PC-9 (cell line): ENCODE data around the gene C1orf122. TPM values are rescaled to one million over a fixed set of nuclear protein-coding genes. Genes with fewer than 3 reads are reported as not detected.

Source experiments
- BruUV-seq: library from RNA; stranded (reverse); fragments of 400-500 nt; replicated peaks from 2 replicates; lab custom pipeline; 2021; lab: Mats Ljungman, UMichigan
- CTCF ChIA-PET: fragments of 300-600 bp; sonication (Branson Sonifier 250); formaldehyde crosslinking; loops from one replicate; lab custom pipeline; 2022; ENCODE audit warnings: antibody characterized with exemption; lab: Charles Lee
- POLR2A ChIA-PET: fragments of 300-600 bp; sonication (Branson Sonifier 250); formaldehyde crosslinking; loops from one replicate; lab custom pipeline; 2022; ENCODE audit warnings: antibody characterized with exemption; ENCODE audit not compliant: unreplicated experiment; lab: Charles Lee
- DNase-seq, 2 experiments: peaks; one replicate each; pipeline versions ENCODE4 v3.0.0 to v3.0.0-alpha.2; 2015 to 2022; ENCODE audit warnings: mixed read lengths in 1 of 2
- H2AFZ ChIP-seq: fragments of 200-600 bp; sonication (generic); 2 replicates; pipeline ENCODE4 v1.8.1; 2017; ENCODE audit warnings: antibody characterized with exemption
- H3F3A ChIP-seq: fragments of 200-600 bp; sonication (generic); 2 replicates; pipeline ENCODE4 v1.8.1; 2017; ENCODE audit warnings: antibody characterized with exemption, mild to moderate bottlenecking, low read depth; ENCODE audit not compliant: insufficient read depth
- H3K27ac ChIP-seq: fragments of 200-600 bp; sonication (generic); 2 replicates; pipeline ENCODE4 v1.6.1; 2016; ENCODE audit warnings: mixed run types
- H3K27me3 ChIP-seq: fragments of 200-600 bp; sonication (generic); 2 replicates; pipeline ENCODE4 v1.6.1; 2016; ENCODE audit warnings: low read depth, mixed run types; ENCODE audit not compliant: insufficient read depth
- H3K36me3 ChIP-seq: fragments of 200-600 bp; sonication (generic); 2 replicates; pipeline ENCODE4 v1.6.1; 2016; ENCODE audit warnings: low read depth, mixed run types
- H3K4me1 ChIP-seq: fragments of 200-600 bp; sonication (generic); replicated peaks from 2 replicates; pipeline ENCODE4 v1.6.1; 2016; ENCODE audit warnings: mixed run types; ENCODE audit not compliant: insufficient read depth
- H3K4me2 ChIP-seq: fragments of 200-600 bp; sonication (generic); 2 replicates; pipeline ENCODE4 v1.6.1; 2017; ENCODE audit warnings: mixed run types
- H3K4me3 ChIP-seq: fragments of 200-600 bp; sonication (generic); 2 replicates; pipeline ENCODE4 v1.6.1; 2016; ENCODE audit warnings: mixed run types
- H3K79me2 ChIP-seq: fragments of 200-600 bp; sonication (generic); 2 replicates; pipeline ENCODE4 v1.6.1; 2017; ENCODE audit warnings: low read depth, mixed run types
- H3K9me2 ChIP-seq: fragments of 200-600 bp; sonication (generic); 2 replicates; pipeline ENCODE4 v1.8.1; 2017; ENCODE audit warnings: mild to moderate bottlenecking; ENCODE audit not compliant: insufficient read depth
- H3K9me3 ChIP-seq: fragments of 200-600 bp; sonication (generic); 2 replicates; pipeline ENCODE4 v1.8.1; 2016; ENCODE audit warnings: low read depth; ENCODE audit not compliant: insufficient read depth
- H4K20me1 ChIP-seq: fragments of 200-600 bp; sonication (generic); 2 replicates; pipeline ENCODE4 v1.8.1; 2017; ENCODE audit not compliant: insufficient read depth
- CTCF ChIP-seq: fragments of 200-600 bp; sonication (generic); conservative IDR thresholded peaks from 2 replicates; pipeline ENCODE4 v1.6.1; 2017; ENCODE audit warnings: mixed run types, antibody characterized with exemption, mild to moderate bottlenecking, moderate library complexity
- EZH2 ChIP-seq: fragments of 200-600 bp; sonication (generic); IDR thresholded peaks from 2 replicates; pipeline ENCODE4 v1.8.0; 2017; ENCODE audit warnings: antibody characterized with exemption, low read depth
- intact Hi-C: fragments of 100-400 bp; cut with micrococcal nuclease; formaldehyde crosslinking; loops from one replicate; pipeline ENCODE4 v1.10.0; 2022; ENCODE audit not compliant: unreplicated experiment
- total RNA-seq: library from RNA; stranded (reverse); gene quantifications from 2 replicates; pipeline ENCODE4 v1.2.3, GENCODE V29; 2021

C1orf122 gene
- total RNA-seq, 1 experiment from 2014 or later, result 51.8 TPM

DNA sequence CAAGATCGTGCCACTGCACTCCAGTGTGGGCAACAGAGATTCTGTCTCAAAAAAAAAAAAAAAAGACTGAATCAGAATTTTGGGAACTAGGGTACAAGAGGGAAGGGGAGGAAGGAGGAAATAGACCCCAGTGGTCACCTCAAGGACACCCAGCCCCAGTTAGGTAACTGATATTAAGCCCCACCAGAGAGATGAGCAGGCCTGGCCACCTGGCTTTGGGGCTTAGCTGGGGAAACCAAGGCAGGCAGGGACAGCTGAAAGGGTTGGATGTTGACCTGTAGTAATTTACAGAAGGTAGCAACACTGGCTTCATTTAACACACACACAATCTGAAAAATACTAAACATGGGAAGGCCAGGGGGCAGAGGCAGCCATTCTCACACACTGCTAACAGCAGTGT lies 5.2 kb upstream of the C1orf122 start:
- intact Hi-C loops, result no loop called here
- Histone ChIP-seq H2AFZ (no peak overlapping the region), H3K4me2 (no peak overlapping the region), H3K4me3 (no peak overlapping the region), H3K9me3 (no peaks in the 10 kb centered on the region), H3K79me2 (peaks cover 32% of the 10 kb centered on the region), H4K20me1 (peaks cover 42% of the 10 kb centered on the region), H3K9me2 (no peaks in the 10 kb centered on the region), H3F3A (peaks cover 79% of the 10 kb centered on the region), H3K27ac (no peak overlapping the region), H3K4me1 (peaks cover 9% of the 10 kb centered on the region), H3K36me3 (peaks cover 54% of the 10 kb centered on the region), H3K27me3 (no peaks in the 10 kb centered on the region)
- no TSS peak for BruUV-seq
- ChIA-PET POLR2A (no interaction called here), CTCF (no interaction called here)
- DNase-seq, result no peak
- TF ChIP-seq CTCF (no peak), EZH2 (no peak)

DNA sequence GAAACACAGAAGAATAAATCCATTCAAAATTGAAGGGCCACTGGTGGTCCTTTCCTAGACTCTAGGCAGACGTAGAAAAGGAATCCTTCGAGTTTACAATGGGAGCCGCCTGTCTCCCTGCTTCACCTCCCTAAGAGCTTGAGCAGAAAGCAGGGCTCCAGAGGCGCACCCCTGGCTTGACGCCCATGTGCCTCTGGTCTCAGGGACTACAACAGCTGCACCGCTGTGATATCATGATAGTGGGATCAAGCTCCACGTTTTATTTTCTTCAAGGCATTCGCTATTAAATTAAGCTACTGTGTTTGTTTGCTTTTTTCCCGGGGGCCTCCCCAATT lies 403 bp upstream of the C1orf122 start:
- Histone ChIP-seq H3K4me1 (peaks cover 20% of the 10 kb centered on the region), H2AFZ (no peak overlapping the region), H4K20me1 (peaks cover 42% of the 10 kb centered on the region), H3K9me3 (no peaks in the 10 kb centered on the region), H3K27me3 (no peaks in the 10 kb centered on the region), H3K79me2 (peaks cover 58% of the 10 kb centered on the region), H3K4me2 (peak overlapping the region; percentile 96), H3K36me3 (peaks cover 52% of the 10 kb centered on the region), H3F3A (peaks cover 62% of the 10 kb centered on the region), H3K4me3 (peak overlapping the region; percentile 71), H3K9me2 (no peaks in the 10 kb centered on the region), H3K27ac (peak overlapping the region; percentile 63)
- POLR2A ChIA-PET, result interaction anchor here (0.6 to 1.1 kb wide), 2 partner anchors 9 to 117 kb away, joined by 5 to 6 read pairs; a partner anchor contains a TSS
- intact Hi-C loops, result loop anchor here (5.0 kb wide), 2 partner anchors 180 to 335 kb away; partner anchors contain the start of gene ZC3H12A
- BruUV-seq, result TSS peak; percentile 24
- CTCF ChIA-PET, result interaction anchor here (0.6 to 1.9 kb wide), 2 partner anchors 53 to 67 kb away, joined by 8 to 10 read pairs; partner anchors contain the start of gene MTF1
- DNase-seq, result no peak
- TF ChIP-seq CTCF, result no peak
- TF ChIP-seq EZH2, result no peak

DNA sequence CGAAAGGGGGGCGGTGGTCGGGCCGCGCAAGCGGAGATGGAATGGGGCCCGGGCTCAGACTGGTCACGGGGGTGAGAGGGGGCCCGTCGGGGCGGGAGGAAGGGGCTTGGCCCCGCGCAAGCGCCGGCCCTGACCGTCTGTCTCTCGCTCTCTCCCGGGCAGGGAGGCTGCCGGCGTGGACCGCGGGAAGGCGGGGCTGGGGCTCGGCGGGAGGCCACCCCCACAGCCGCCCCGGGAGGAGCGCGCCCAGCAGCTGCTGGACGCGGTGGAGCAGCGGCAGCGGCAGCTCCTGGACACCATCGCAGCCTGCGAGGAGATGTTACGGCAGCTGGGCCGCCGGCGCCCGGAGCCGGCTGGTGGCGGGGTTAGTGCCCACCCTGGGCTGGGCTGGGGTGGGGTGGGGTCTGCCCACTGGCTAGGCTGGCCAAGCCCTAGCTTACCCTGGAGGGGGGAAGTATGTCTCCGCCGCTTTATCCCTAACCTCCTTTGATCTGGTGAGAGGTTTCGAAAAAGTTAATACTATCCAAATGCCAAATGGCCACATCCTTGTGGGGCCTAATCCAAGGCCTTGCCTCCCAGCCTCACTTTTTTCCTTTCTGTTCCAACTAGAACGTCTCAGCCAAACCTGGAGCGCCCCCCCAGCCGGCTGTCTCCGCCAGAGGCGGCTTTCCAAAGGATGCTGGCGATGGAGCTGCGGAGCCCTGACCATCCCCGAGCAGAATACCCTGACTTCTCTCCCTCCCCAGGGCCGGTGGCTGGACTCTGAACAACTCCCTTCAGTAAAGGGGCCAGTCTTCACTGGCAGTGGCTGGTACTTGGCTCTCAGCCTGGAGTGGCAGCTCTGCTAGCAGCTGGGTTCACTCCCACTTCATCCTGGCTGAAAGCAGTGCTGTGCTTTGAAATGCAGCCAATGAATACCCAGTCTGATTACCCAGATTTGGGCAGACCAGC lies 1.1 kb downstream of the C1orf122 start:
- peaks cover 52% of the 10 kb centered on the region for H3F3A ChIP-seq
- CTCF ChIA-PET, result interaction anchor here (0.5 to 1.9 kb wide), 9 partner anchors 13 to 1467 kb away, joined by 3 to 11 read pairs (median 6); partner anchors contain the start of gene MTF1
- BruUV-seq, result TSS peak; percentile 69
- intact Hi-C loops, result loop anchor here (1.0 to 5.0 kb wide), 4 partner anchors 52 to 336 kb away; partner anchors contain the start of genes CDCA8 and ZC3H12A
- no peaks in the 10 kb centered on the region for H3K9me2 ChIP-seq
- peaks cover 58% of the 10 kb centered on the region for H3K79me2 ChIP-seq
- no peaks in the 10 kb centered on the region for H3K9me3 ChIP-seq
- POLR2A ChIA-PET, result interaction anchor here (0.6 to 0.8 kb wide), 9 partner anchors 74 to 1358 kb away, joined by 3 to 31 read pairs (median 4); partner anchors contain the start of genes CDCA8 and OSCP1
- peak overlapping the region; percentile 71 for H3K4me3 ChIP-seq
- H3K27ac ChIP-seq, result peak overlapping the region; percentile 63
- DNase-seq, result peak; percentile 57 to 87
- no peak for TF ChIP-seq CTCF
- no peak for TF ChIP-seq EZH2
- peaks cover 20% of the 10 kb centered on the region for H3K4me1 ChIP-seq
- peaks cover 43% of the 10 kb centered on the region for H4K20me1 ChIP-seq
- H3K27me3 ChIP-seq, result no peaks in the 10 kb centered on the region
- peak overlapping the region; percentile 70 for H2AFZ ChIP-seq
- H3K4me2 ChIP-seq, result peak overlapping the region; percentile 86
- H3K36me3 ChIP-seq, result peaks cover 41% of the 10 kb centered on the region
